GM03348 (cell line): ENCODE data around the gene WDSUB1.
A peak's percentile ranks its signal among the peaks of the same experiment; 100 is the strongest.

Source experiments
- DNase-seq: peaks from one replicate; pipeline ENCODE4 v3.0.0; 2012; ENCODE audit warnings: low spot score

WDSUB1 gene

GRCh38 chr2:159285929-159286708 is at the start of gene WDSUB1:
Gene WDSUB1, minus strand, starts transcription at chr2:159286703. Its CDS starts 3,634 bp downstream, at chr2:159283069.
- DNase-seq = peak; percentile 74

GRCh38 chr2:159326569-159327255 is 40.2 kb upstream of the WDSUB1 start:
- peak; percentile 54 for DNase-seq

- no peak for DNase-seq
Measured at GRCh38 chr2:159322419-159322818, 35.9 kb upstream of the WDSUB1 start.

- no peak for DNase-seq
Measured at GRCh38 chr2:159317392-159318088, 31.0 kb upstream of the WDSUB1 start.

GRCh38 chr2:159307942-159308341 is 21.4 kb upstream of the WDSUB1 start:
- no peak for DNase-seq

- DNase-seq = no peak
Measured at GRCh38 chr2:159300586-159300985, 14.1 kb upstream of the WDSUB1 start.

- DNase-seq = no peak
Measured at GRCh38 chr2:159298967-159299366, 12.5 kb upstream of the WDSUB1 start.

- no peak for DNase-seq
Measured at GRCh38 chr2:159297042-159297707, 10.7 kb upstream of the WDSUB1 start.

GRCh38 chr2:159292157-159292556 is 5.7 kb upstream of the WDSUB1 start:
- no peak for DNase-seq

GRCh38 chr2:159290289-159290907 is 3.9 kb upstream of the WDSUB1 start:
- peak; percentile 82 for DNase-seq

- DNase-seq = no peak
Measured at GRCh38 chr2:159287733-159288132, 1.2 kb upstream of the WDSUB1 start.

- peak; percentile 100 for DNase-seq
Measured at GRCh38 chr2:159286709-159287441, 372 bp upstream of the WDSUB1 start.

- no peak for DNase-seq
Measured at GRCh38 chr2:159285433-159285832, 1.1 kb downstream of the WDSUB1 start.

GRCh38 chr2:159283529-159283928 is 3.0 kb downstream of the WDSUB1 start:
- no peak for DNase-seq

- no peak for DNase-seq
Measured at GRCh38 chr2:159281002-159281401, 5.5 kb downstream of the WDSUB1 start.

GRCh38 chr2:159279700-159280099 is 6.8 kb downstream of the WDSUB1 start:
- no peak for DNase-seq

- DNase-seq = no peak
Measured at GRCh38 chr2:159275111-159275510, 11.4 kb downstream of the WDSUB1 start.

- DNase-seq = no peak
Measured at GRCh38 chr2:159272156-159272555, 14.3 kb downstream of the WDSUB1 start.

GRCh38 chr2:159270744-159271379 is 15.6 kb downstream of the WDSUB1 start:
- DNase-seq = no peak

- DNase-seq = no peak
Measured at GRCh38 chr2:159267921-159268320, 18.6 kb downstream of the WDSUB1 start.

- no peak for DNase-seq
Measured at GRCh38 chr2:159266554-159266953, 19.9 kb downstream of the WDSUB1 start.
